ENCODE results near the gene CSRNP2.

CSRNP2 gene

DNA sequence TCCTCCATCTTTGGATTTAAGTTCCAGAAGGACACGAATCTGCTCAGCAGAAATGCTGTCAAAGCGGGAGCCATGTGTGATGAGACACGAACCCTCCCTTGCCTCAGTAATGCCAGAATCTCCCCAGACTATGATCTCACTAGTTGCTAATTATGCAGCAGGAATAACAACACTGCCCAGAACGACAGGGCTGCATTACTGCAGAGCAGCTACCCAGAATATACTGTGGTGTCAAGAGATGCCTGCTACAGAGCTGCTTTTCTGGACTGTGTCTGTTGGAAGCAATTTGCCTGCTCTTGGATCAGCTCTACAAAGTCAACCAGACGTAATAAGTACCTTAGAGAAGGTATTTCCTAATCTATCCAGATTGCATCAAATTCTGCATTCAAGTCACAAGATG is 5.5 kb downstream of the CSRNP2 start:
- DNase-seq, result no peak

DNA sequence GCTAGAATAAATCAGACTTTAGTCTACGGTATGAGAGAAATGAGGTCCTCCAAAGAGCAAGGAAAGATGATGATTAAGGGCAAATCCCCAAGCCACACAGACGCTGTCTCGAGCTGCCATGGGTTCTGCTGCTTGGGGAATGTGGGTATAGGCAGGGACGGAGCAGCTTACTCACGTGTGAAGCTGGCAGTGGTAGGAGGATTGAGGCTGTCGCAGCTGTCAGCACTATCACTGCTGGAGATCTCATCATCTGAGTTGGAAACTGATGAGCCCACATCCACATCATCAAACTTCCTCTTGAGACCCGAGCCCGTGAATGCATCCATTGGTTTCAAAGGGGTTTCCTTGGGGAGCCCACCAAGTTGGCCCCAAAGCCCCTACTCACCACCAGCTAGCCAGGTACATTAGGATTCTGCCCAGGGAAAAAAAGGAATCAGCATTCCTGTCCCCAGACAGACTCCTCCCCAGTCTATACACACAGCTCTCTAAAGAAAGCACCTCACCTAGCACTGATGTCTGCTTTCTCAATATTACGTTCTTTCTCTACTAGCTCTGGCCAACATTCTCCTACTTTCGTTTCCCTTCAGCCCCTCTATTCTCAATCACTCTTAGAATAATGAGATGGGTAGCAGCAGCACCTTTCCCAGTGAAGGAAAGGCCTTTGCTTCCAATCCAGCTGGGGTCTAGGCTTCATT is 7.0 kb downstream of the CSRNP2 start:
- DNase-seq, result no peak

DNA sequence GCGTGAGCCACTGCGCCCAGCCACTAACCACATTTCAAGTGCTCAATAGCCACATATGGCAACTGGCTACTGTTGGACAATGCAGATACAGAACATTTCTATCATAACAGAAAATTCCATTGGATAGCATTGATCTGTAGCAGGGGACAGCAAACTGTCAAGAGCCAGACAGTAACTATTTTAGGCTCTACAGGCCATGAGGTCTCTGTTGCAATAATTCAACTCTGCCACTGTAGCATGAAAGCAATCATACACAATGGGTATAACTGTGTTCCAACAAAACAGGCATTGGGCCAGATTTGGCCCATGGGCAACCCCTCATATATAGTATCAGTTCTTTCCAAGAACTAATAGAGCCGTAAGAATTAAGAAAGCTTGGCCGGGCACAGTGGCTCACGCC is 8.0 kb downstream of the CSRNP2 start:
- DNase-seq, result no peak

DNA sequence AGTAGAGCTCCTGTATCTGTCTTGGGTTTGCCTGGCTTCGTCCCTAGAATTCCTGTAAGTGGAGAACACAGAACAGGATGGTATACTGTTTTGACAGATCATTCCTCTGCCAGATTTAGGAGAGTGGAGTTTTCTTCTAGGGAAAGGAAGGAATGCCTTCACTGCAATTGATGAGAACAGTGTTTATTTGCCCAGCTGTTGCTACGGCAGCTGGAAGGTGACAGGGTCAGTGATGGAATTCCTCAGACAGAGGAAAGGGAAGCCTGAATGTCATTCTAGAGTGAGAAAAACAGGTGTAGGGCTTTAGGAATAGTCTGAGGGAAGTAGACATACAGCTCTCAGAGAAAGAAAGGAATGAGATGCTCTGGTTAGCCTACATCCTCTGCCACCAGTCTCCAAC is 11.7 kb downstream of the CSRNP2 start:
- DNase-seq, result no peak

DNA sequence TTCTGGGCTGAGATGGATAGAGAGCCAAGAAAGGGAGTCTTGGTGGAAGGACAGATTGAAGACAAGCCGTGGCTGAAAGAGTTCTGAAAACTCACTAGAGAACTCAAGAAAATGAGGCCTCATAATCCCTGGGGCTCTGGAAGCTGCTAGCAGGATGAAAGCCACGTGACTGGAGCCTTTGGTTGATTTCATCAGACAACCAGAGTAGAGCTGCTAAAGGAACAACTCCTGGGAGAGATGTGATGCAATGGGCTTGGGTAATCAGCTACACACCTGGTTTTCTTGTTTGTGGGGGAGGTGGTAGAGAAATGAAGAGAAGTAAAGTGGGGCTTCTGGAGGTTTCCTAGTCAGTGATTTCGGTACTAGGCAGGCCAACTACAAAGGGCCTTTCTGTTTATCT is 13.4 kb downstream of the CSRNP2 start:
- no peak for DNase-seq

DNA sequence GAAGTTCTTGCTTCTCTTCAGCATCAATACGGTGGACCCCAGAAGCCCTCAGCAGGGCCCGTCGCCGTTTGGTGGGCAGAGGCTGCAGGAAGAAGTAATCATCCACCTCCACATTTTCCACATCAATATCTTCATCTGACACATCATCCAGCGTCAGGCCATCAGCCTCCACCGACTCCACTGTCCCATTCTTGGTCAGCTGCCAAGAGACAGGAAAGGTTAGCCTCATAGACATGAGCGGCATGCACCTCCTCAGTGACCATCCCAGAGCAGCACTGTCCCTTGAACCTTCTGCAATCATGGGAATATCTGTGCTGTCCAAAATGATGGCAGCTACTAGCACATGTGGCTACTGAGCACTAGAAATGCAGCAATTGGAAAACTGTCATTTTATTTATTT is 15.6 kb downstream of the CSRNP2 start:
- no peak for DNase-seq

DNA sequence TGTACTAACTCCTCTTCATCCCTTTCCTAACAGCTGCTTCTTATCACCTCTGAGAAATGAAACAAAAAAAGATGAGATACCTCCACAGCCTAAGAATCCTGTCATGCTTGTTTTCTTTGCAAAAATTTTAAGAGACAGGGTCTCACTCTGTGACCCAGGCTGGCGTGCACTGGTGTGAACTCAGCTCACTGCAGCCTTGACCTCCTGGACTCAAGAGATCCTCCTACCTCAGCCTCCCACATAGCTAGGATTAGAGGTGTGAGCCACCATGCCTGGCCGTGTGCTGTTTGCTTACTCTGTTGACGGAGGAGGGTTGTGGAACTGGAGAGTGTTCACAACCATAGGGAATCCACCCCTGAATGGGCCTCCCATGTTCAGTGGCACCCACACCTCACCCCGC is 16.2 kb downstream of the CSRNP2 start:
- DNase-seq, result no peak

DNA sequence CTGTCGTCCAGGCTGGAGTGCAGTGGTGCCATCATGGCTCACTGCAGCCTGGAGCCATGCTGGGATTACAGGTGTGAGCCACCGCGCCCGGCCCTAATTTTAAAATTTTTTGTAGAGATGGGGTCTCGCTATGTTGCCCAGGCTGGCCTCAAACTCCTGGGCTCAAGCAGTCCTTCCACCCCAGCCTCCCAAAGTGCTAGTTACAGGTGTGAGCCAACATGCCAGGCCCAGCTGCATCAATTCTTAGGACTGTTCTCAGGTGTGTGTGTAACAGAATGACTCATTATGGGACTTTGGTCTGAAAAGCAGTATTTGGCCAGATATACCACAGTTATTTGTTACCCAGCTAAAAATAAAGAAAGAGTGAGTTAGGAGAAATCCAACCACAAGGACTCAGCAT is 17.9 kb downstream of the CSRNP2 start:
- no peak for DNase-seq

DNA sequence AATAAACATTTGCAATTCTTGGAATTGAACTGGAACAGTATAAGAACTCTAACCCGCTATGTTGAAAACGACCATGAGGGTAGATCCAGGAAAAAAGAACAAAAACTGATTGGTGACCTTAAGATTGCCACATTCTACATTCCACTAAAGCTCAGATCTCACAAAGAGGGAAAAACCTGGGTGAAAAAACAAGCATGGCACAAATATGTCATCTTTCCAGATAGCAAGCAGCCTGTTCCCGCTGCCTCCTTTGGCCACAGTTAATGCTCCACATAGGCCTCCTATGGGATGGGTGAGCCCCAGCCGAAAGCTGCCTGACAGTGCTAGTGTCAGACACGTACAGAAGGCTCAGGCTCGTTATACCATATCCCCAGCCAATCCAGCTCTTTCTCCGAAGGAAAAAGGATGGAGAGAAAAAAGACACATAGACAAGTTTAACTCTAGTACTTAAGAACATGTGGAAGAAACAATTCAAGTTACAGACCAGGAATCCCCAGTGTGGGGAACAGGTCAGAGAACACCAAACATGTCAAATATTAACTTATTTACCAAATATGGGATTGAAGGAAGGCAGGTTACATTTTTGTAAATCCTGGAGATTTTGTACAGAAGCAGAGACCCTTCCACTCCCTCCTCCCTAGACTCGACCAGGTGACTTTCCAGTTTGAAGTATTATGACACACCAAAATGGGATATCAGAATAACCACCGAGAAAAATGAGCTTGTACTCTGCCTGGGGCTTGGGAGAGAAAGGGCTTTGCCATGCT is 20.6 kb downstream of the CSRNP2 start:
- DNase-seq, result no peak

DNA sequence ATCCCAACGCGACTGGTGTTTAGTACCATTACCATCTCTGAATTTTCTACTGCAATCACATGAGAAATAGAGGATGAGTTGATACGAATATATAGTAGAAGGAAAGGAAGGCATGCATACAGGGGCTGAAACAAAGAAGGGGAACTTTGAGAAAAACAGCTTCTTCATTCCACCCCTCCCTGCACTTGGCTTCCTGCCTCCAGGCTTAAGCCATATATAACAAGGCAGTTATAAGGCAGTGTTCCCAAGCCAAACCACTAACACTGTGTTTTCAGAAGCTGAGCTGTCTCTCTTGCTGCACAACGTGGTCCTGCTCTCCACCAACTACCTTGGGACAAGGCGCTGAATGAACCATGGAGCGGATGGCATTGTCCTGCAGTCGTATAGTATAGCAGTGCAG is 24.3 kb downstream of the CSRNP2 start:
- DNase-seq, result no peak

DNA sequence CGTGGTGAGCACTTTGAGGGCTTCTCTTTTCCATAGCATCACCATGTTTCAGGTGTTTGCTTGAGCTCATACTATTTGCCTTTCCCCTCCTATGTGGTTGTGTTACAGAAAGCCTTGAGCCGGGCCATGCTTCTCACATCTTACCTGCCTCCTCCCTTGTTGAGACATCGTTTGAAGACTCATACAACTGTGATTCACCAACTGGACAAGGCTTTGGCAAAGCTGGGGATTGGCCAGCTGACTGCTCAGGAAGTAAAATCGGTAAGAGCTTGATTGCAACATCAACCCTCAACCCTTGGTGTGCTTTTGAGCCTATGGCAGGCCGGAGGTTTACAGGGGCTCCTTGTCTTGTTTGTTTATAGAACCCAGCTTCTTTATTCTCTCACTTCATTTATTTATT is 27.2 kb downstream of the CSRNP2 start:
- DNase-seq, result no peak

DNA sequence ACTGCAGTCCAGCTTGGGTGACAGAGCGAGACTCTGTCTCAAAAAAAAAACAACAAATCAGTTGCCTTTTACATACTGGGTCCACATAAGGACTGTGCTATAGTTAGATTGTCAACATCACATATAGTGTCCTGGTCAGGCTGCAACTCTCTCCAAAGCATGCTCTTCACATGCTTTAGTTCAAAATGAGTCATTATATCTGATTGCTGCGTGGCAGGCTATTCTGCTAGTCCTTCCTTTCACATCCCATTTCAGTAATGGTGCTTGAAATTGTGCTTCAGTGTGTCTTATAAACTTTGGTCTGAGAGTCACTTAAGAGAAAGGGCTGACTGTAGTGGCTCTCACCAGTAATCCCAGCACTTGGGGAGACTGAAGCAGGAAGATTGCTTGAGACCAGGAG is 28.3 kb downstream of the CSRNP2 start:
- DNase-seq, result no peak

DNA sequence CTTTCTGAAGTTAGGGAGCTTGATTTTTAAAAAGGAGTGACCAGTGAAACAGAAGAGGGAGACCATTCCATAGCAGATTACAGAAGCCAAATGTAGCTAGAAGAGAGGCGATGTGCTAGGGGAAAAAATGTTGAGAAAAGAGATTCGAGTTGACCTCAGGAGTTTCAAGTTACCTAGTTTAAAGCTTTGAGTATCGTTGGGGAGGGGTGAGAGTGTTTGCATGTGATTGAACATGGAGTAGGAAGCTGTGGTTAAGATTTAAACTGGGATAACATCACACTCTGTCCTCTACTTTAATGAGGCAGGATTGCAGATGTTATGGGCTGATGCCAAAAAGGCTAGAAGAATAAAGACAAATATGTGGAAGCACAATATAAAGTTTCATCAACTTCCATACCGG is 31.6 kb downstream of the CSRNP2 start:
- no peak for DNase-seq

DNA sequence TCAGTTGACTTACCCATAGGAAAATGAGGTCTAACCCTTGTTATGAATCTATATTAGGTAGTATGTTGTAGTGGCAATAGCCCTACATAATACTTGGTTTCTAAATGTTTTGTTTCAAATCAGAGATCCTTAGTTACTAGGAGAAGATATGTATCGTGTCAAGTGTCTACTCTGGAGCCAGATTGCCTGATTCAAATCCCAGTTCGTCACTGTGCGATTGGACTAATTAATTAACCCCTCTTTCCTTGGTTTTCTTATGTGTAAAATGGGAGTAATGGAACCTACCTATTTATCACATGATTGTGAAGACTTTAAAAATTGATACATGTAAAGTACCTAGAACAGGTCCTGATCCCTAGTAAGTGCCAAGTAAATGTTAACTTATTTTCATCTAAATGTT is 33.9 kb downstream of the CSRNP2 start:
- DNase-seq, result no peak

DNA sequence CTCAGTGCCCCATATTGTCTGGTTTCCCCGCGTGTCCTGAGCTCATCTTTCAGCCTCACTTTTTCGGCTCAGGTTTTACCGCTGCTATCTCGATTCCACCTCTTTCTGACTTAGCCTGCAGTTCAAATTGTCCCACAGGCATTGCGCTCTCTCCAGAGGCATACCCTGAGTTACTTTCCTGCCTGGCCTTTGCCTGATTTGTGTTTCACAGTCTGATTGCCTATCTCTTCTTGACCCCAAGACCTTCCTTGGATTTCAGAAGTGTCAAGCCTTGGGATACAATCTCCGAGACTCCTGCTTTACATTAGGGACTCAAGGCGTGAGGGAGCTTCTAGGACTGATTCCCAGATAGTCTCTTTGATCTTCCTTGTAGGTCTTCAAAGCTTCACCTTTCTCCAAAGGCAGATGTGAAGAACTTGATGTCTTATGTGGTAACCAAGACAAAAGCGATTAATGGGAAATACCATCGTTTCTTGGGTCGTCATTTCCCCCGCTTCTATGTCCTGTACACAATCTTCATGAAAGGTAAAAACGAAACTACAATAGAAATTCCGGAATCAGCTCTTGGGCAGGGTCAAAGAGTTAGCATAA is 34.6 kb downstream of the CSRNP2 start:
- DNase-seq, result no peak

DNA sequence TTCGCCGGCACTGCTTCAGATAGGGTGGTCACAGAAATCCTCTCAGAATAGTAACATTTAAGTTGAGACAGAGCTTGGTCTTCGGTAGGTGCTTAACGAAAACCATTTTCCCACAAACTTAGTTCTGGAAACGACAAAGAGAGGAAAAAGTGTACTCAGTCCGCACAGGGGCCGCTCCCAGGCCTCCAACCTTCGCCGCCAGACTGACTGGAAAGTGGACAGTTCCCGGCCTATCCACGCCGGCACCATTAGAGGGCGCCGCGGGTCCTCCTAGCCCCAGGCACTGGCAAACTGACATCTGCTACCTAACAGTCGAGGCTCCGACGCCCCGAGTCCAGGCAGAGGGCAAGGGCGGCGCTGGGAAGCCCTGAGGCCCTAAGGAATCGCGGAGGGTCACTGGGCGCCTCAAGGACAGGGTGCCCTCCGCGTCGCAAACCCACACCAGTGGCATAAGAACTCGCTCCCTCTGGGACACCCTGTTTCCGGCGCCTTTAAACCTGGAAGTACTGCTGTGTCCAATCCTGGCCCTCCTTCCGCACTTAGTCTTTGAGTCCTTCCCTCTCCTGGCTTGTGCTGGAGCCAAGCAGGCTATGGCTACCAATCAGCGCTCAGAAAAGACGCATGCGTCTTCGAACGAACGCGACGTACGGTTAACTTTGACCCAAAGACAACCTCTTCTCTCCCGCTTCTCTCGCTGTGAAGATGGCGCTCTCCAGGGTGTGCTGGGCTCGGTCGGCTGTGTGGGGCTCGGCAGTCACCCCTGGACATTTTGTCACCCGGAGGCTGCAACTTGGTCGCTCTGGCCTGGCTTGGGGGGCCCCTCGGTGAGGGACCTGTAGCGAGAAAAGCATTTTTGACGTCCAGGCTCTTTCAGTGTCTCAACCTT is 35.5 kb downstream of the CSRNP2 start, which contains the start of gene LETMD1:
LETMD1 (plus strand) TSS at position 673 of the 886 bp plus-strand sequence; CDS start at position 703, 30 bp downstream.
- DNase-seq, result peak; percentile 99

DNA sequence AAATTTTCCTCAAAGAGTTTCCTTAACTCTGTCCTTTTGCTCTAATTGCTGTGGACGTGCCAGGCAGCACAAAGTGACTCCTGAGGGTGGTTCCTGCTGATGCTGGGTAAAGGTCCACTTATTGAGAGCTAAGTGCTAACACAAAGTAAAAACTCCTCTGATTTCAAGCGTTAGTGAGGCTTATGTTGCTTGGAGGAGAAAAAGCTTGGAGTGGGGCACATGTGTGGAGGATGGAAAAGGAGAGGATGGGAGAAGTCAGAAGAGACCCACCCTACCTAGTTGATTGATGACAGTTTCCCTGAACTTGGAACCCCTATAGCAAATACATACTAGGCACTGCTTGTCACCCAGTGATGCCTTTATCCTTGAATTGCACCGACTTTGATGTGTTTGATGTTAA is 47.1 kb downstream of the CSRNP2 start:
- DNase-seq, result no peak

DNA sequence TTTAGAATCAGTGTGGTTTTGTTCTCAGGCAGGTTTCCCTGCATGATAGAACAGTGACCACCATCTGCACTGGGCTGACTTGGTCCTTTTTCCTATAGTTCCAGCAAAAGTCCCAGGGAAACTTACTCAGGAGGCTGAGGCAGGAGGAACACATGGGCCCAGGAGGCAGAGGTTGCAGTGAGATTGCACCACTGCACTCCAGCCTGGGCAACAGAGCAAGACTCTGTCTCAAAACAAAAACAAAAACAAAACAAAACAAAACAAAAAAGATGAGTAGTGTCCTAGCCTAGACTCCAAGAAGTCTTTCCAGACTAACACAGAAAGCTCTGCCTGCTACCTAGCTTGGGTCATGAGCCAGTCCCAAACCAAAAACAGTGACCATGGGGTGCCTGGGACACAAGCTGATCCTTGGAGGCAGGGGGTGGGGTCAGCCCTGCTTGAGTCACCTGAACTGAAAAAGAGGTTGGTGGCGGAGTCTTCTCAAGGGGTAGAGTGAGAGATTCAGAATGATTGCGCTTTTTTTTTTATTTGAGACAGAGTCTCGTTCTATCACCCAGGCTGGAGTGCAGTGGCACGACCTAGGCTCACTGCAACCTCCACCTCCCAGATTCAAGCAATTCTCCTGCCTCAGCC is 49.8 kb downstream of the CSRNP2 start:
- DNase-seq, result no peak

DNA sequence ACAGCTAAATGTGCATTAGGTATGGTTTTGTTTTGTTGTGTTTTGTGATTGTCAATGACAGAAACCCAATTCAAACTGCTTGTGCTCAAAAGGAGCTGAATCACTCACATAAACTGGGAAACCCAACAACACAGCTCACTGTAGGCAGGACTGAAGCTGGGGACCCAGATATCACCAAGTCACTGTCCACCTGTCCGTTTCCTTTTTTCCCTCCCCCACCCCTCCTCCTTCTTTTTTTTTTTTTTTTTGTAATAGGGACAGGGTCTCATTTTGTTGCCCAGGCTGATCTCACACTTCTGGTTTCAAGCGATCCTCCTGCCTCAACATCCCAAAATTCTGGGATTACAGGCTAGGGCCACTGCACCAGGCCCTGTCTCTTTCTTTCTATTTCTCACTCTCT is 50.3 kb downstream of the CSRNP2 start:
- no peak for DNase-seq

DNA sequence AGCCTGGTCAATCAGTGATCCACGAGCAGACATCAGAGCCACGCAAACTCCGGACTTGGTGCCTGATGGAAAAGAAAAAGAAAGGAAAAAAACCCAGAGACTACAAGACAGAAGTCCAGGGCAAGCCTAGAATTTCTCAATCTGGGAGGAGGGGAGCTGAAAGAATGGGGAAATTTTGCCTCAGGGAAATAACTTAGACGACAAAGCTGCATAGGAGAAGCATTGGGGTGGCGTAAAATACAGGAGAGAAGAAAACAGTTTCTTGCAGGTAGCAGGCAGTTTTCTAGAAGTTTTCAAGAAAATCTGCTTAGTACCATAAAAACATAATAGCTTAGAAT is 54.6 kb downstream of the CSRNP2 start:
- no peak for DNase-seq

DNA sequence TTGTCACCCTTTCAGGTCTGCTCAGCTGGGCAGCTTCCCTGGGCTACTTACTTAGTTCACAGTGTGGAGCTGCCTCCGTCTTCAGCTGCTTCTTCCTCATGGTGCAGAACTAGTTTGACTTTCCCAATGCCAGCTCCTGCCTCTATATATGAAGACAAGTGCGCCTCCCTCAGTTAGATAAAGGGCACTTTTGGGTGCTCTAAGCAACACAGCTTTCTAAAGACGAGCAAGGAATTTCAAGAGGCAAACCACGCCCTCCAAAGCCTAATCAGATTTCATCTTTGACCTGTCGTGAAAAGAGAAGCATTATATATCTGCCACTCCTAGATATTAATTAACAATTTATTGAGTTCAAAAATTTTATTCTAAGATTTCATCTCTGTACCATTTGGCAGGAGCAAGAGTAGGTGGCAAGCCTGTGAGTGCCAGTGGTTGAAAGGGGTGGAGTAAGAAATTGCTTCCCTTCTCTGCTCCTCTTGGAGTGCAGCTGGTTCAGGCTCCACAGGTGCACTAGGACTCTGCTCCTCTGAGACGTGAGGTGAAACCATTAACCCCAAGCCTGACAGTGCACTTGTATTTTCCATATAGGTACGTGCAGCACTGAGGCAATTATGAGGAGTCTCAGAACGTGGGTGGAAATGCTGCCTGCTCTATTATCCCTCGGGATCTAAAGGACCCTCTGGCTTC is 55.1 kb downstream of the CSRNP2 start:
- peak; percentile 61 for DNase-seq

DNA sequence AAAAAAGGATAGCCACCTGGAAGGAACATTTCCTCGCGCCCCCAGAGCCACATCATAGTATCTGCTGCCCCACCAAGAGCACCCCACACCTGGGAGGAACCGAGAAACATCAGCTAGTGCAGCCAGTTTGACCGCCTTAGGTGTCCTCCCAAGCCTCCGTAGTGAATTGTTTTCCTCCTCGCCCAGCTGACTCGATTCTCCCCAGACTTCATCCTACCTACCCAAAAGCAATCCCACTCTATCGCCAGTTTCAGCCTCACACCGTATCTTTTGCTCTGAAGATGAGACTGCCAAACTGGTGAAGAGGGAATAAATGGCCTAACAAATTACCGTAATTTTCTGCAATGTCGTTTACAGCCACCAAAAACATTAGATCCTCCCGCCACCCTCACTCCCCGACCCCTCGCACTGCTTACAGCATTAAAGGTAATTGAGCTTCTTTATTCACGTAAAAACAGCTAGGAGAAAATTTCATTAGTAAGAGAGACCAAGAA is 56.0 kb downstream of the CSRNP2 start:
- no peak for DNase-seq

Data from NCI-H146 (cell line).